DOHH2 (cell line): ENCODE data around the gene HSD17B12.

Experiments
- H3F3A ChIP-seq: fragments of 200-600 bp; sonication (generic), shearing (Covaris generic); 2 replicates; pipeline ENCODE4 v1.6.0; 2016; ENCODE audit warnings: antibody characterized with exemption, mild to moderate bottlenecking; ENCODE audit not compliant: control insufficient read depth, insufficient read depth
- H3K27ac ChIP-seq: fragments of 200-600 bp; sonication (generic); 2 replicates; pipeline ENCODE4 v1.5.1; 2014; ENCODE audit warnings: low read depth, mild to moderate bottlenecking, low read length, moderate library complexity
- H3K27me3 ChIP-seq: fragments of 200-600 bp; sonication (generic); 2 replicates; pipeline ENCODE4 v1.6.1; 2014; ENCODE audit warnings: mild to moderate bottlenecking, low read length, mixed read lengths; ENCODE audit not compliant: control insufficient read depth
- H3K36me3 ChIP-seq: fragments of 200-600 bp; sonication (generic); 2 replicates; pipeline ENCODE4 v1.6.1; 2014; ENCODE audit warnings: mild to moderate bottlenecking, low read length, moderate library complexity, mixed read lengths; ENCODE audit not compliant: control insufficient read depth
- H3K4me1 ChIP-seq: fragments of 200-600 bp; sonication (generic); 2 replicates; pipeline ENCODE4 v1.6.1; 2014; ENCODE audit warnings: mild to moderate bottlenecking, low read length, mixed read lengths; ENCODE audit not compliant: control insufficient read depth
- H3K4me2 ChIP-seq: fragments of 200-600 bp; sonication (generic); 2 replicates; pipeline ENCODE4 v1.6.0; 2014; ENCODE audit warnings: mild to moderate bottlenecking, low read length, moderate library complexity
- H3K4me3 ChIP-seq: fragments of 200-600 bp; sonication (generic); 2 replicates; pipeline ENCODE4 v1.5.1; 2014; ENCODE audit warnings: mild to moderate bottlenecking, low read length, mixed read lengths
- H3K79me2 ChIP-seq: fragments of 200-600 bp; sonication (generic); 2 replicates; pipeline ENCODE4 v1.6.1; 2014; ENCODE audit warnings: mild to moderate bottlenecking, low read length, mixed read lengths; ENCODE audit not compliant: control insufficient read depth
- H3K9me2 ChIP-seq: fragments of 200-600 bp; sonication (generic); replicated peaks from 2 replicates; pipeline ENCODE4 v1.6.1; 2014; ENCODE audit warnings: mild to moderate bottlenecking, low read length, mixed read lengths; ENCODE audit not compliant: control insufficient read depth
- H3K9me3 ChIP-seq: fragments of 200-600 bp; sonication (generic); 2 replicates; pipeline ENCODE4 v1.6.1; 2014; ENCODE audit warnings: antibody characterized with exemption, low read length, mixed read lengths; ENCODE audit not compliant: control insufficient read depth, insufficient read depth
- H4K20me1 ChIP-seq: fragments of 200-600 bp; sonication (generic); 2 replicates; pipeline ENCODE4 v1.6.0; 2014; ENCODE audit warnings: low read depth, mild to moderate bottlenecking, antibody characterized with exemption, low read length, moderate library complexity; ENCODE audit not compliant: control insufficient read depth, insufficient read depth
- CTCF ChIP-seq: fragments of 200-600 bp; sonication (generic); IDR thresholded peaks from one replicate; pipeline ENCODE4 v1.5.1; 2014; ENCODE audit warnings: antibody characterized with exemption, mild to moderate bottlenecking, low read depth, low read length; ENCODE audit not compliant: poor library complexity, severe bottlenecking
- EZH2phosphoT487 ChIP-seq: fragments of 200-600 bp; sonication (generic); IDR thresholded peaks from 2 replicates; pipeline ENCODE4 v1.6.1; 2017; ENCODE audit warnings: borderline replicate concordance, mild to moderate bottlenecking, antibody characterized with exemption, low read length, moderate library complexity, mixed read lengths

Gene HSD17B12

GRCh38 chr11:43687120-43687791 lies 6.7 kb downstream of the HSD17B12 start:
- peak overlapping the region; percentile 50 for H3K4me2 ChIP-seq
- H3K36me3 ChIP-seq, result peaks cover 83% of the 10 kb centered on the region
- no peaks in the 10 kb centered on the region for H3K9me3 ChIP-seq
- TF ChIP-seq EZH2phosphoT487 (no peak), CTCF (no peak)
- peaks cover 29% of the 10 kb centered on the region for H4K20me1 ChIP-seq
- H3K4me3 ChIP-seq, result 0 out of 2 replicates have a peak overlapping the region, but pooled peaks have one; percentile 2
- H3K4me1 ChIP-seq, result peaks cover 95% of the 10 kb centered on the region
- H3K9me2 ChIP-seq, result no peaks in the 10 kb centered on the region
- H3F3A ChIP-seq, result peaks cover 9% of the 10 kb centered on the region
- no peak overlapping the region for H3K27ac ChIP-seq
- H3K79me2 ChIP-seq, result peaks cover 99% of the 10 kb centered on the region
- no peaks in the 10 kb centered on the region for H3K27me3 ChIP-seq

GRCh38 chr11:43688394-43688793 lies 7.9 kb downstream of the HSD17B12 start:
- Histone ChIP-seq H3K36me3 (peaks cover 79% of the 10 kb centered on the region), H3K79me2 (peaks cover 99% of the 10 kb centered on the region), H3K4me1 (peaks cover 95% of the 10 kb centered on the region), H3K4me3 (no peak overlapping the region), H3K9me2 (no peaks in the 10 kb centered on the region), H3K4me2 (peak overlapping the region; percentile 33), H3K27ac (no peak overlapping the region), H3F3A (peaks cover 9% of the 10 kb centered on the region), H3K9me3 (no peaks in the 10 kb centered on the region), H3K27me3 (no peaks in the 10 kb centered on the region), H4K20me1 (peaks cover 34% of the 10 kb centered on the region)
- TF ChIP-seq CTCF (no peak), EZH2phosphoT487 (no peak)

GRCh38 chr11:43689167-43689566 lies 8.6 kb downstream of the HSD17B12 start:
- H3K36me3 ChIP-seq, result peaks cover 73% of the 10 kb centered on the region
- peaks cover 96% of the 10 kb centered on the region for H3K4me1 ChIP-seq
- H3K4me2 ChIP-seq, result no peak overlapping the region
- H3K9me2 ChIP-seq, result no peaks in the 10 kb centered on the region
- H3K27me3 ChIP-seq, result no peaks in the 10 kb centered on the region
- peaks cover 34% of the 10 kb centered on the region for H4K20me1 ChIP-seq
- peaks cover 99% of the 10 kb centered on the region for H3K79me2 ChIP-seq
- no peak overlapping the region for H3K27ac ChIP-seq
- H3K4me3 ChIP-seq, result no peak overlapping the region
- H3F3A ChIP-seq, result peaks cover 13% of the 10 kb centered on the region
- no peaks in the 10 kb centered on the region for H3K9me3 ChIP-seq
- TF ChIP-seq CTCF (no peak), EZH2phosphoT487 (no peak)
